Lower lobe of right lung (tissue), 2 donors: ENCODE measurements around the gene MED6. TPM values are rescaled to one million over a fixed set of nuclear protein-coding genes. Genes with fewer than 3 reads are reported as not detected.
A peak's percentile ranks its signal among the peaks of the same experiment; 100 is the strongest.

Source experiments
- ATAC-seq, 2 donors: fragments of 200-7000 bp; cut with Tn5 transposase; one replicate each; pipeline ENCODE4 v1.9.1; 2020 to 2022; ENCODE audit warnings: mild to moderate bottlenecking in 2 of 2, moderate library complexity in 2 of 2
- DNase-seq: peaks from one replicate; pipeline ENCODE4 v3.0.0-alpha.2; 2020
- H3K27ac ChIP-seq: fragments of 200-600 bp; one replicate; pipeline ENCODE4 v1.8.0; 2022
- H3K27me3 ChIP-seq: fragments of 200-600 bp; one replicate; pipeline ENCODE4 v1.8.0; 2022; ENCODE audit warnings: low read depth
- H3K36me3 ChIP-seq: fragments of 200-600 bp; one replicate; pipeline ENCODE4 v1.8.0; 2022; ENCODE audit warnings: mild to moderate bottlenecking
- H3K4me1 ChIP-seq: fragments of 200-600 bp; one replicate; pipeline ENCODE4 v1.8.0; 2022
- H3K4me3 ChIP-seq: fragments of 200-600 bp; one replicate; pipeline ENCODE4 v1.8.0; 2022; ENCODE audit warnings: mild to moderate bottlenecking
- H3K9me3 ChIP-seq: fragments of 200-600 bp; one replicate; pipeline ENCODE4 v1.8.0; 2022
- intact Hi-C: fragments of 100-400 bp; cut with DNase I; formaldehyde crosslinking; loops from one replicate; pipeline ENCODE4 v1.11.0; 2022
- total RNA-seq: library from RNA; stranded (reverse); fragmentation: NEBNext Ultra II Directional; extraction: Animal tissue kit (Norgen Biotek cat#: 25700); gene quantifications from one replicate; pipeline ENCODE4 v1.2.1, GENCODE V29; 2021
- TF ChIP-seq, protein P1 (sequence below): fragments of 200-600 bp; IDR thresholded peaks from one replicate; pipeline ENCODE4 v1.8.0; 2022; ENCODE audit warnings: antibody characterized with exemption, mild to moderate bottlenecking
- donor health status: DM: no; HTN: yes; CAD: no; lungs with severe emphysema.

The MED6 gene
- total RNA-seq, 1 donor from 2014 or later, result 28.8 TPM

- TF ChIP-seq, protein P1, sequence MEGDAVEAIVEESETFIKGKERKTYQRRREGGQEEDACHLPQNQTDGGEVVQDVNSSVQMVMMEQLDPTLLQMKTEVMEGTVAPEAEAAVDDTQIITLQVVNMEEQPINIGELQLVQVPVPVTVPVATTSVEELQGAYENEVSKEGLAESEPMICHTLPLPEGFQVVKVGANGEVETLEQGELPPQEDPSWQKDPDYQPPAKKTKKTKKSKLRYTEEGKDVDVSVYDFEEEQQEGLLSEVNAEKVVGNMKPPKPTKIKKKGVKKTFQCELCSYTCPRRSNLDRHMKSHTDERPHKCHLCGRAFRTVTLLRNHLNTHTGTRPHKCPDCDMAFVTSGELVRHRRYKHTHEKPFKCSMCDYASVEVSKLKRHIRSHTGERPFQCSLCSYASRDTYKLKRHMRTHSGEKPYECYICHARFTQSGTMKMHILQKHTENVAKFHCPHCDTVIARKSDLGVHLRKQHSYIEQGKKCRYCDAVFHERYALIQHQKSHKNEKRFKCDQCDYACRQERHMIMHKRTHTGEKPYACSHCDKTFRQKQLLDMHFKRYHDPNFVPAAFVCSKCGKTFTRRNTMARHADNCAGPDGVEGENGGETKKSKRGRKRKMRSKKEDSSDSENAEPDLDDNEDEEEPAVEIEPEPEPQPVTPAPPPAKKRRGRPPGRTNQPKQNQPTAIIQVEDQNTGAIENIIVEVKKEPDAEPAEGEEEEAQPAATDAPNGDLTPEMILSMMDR, result no peak
- Histone ChIP-seq H3K9me3 (no peaks in the 10 kb centered on the region), H3K36me3 (no peaks in the 10 kb centered on the region), H3K27me3 (peaks cover 11% of the 10 kb centered on the region), H3K4me3 (peak overlapping the region; percentile 85), H3K27ac (no peak overlapping the region), H3K4me1 (peaks cover 23% of the 10 kb centered on the region)
- ATAC-seq (no peak), DNase-seq (no peak)
- intact Hi-C loops, result no loop called here
Measured at GRCh38 chr14:70643967-70644366, 43.5 kb upstream of the MED6 start.

DNA sequence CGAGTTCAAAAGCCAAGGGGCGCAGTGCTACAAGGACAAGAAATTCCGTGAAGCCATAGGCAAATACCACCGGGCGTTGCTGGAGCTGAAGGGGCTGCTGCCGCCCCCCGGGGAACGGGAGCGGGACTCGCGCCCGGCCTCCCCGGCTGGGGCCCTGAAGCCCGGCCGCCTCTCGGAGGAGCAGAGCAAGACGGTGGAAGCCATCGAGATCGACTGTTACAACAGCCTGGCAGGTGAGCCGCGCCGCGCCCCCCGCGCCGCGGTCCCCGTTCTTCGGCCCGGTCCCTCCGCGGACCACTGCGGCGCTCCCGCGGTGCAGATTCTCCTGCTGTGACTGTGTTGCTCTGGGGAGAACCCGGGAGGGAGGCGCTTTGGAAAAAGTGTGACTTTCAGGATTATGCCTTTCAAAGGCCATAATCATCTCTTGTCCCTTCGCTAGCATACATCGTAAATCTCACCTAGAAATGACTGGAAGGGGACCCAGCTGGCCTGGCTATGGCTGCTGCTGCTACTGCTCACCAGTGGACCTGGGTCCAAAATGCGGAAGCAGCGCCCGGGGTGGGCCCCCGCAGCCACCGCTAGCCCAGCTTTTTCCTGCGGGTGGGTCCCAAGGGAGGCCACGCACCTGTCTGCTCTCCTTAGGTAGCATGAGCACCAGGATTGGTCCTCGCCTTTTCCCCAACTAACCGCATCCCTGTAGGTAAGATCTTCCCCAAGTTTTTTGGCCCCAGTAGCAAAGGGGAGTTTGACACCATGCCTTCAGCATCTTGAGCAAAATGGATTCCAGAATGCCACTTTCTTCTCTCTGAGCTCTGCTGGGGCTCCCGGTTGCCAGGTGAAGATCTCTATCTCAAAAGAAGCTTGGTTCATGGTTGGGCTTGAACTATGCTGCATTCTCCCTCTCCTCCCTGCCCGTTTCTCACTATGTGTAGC, 42.1 kb upstream of the MED6 start:
- intact Hi-C loops, result no loop called here
- H3K4me3 ChIP-seq, result peak overlapping the region; percentile 85
- no peaks in the 10 kb centered on the region for H3K9me3 ChIP-seq
- no peaks in the 10 kb centered on the region for H3K36me3 ChIP-seq
- ATAC-seq (peak; percentile 27 to 43), DNase-seq (no peak)
- H3K4me1 ChIP-seq, result peaks cover 23% of the 10 kb centered on the region
- TF ChIP-seq, protein P1, result no peak
- H3K27ac ChIP-seq, result peak overlapping the region; percentile 64
- H3K27me3 ChIP-seq, result peaks cover 11% of the 10 kb centered on the region

DNA sequence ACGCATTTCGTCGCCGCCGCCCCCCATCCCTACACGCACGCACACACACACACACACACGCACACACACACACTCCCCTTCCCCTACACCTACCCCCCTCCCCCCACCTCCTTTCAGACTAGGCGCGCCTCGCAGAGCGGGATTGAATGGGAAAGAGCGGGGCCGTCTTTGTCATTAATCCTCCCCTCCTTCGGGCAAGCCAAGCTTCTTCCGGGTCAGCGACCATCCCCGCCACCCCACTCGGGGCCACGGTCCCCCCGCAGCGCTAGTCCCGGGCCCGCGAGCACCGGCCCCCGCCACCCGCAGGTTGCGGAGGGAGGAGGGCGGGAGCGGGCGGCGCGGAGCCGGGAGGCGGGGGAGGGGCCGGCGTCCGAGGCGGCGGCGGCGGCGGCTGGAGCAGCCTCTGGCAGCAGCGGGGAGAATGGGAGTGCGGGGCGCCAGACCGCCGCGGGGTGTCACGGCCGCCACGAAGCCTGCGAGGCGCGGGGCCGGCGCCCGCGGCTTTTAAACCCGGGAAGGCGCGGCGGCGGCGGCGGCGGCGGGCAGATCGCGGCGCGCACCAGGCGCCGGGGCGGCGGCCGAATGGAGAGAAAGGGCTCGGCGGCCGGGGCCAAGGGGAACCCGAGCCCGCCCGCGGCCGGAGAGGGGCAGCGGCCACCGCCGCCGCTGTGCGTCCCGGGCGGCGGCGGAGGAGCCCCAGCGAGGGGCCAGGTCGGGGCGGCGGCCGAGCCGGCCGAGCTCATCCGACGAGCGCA, 41.3 kb upstream of the MED6 start, which contains the start of gene TTC9:
TSS of gene TTC9 (plus strand) at position 369 of the 755 bp plus-strand sequence. CDS start at position 583, 214 bp downstream.
- intact Hi-C loops, result no loop called here
- H3K4me1 ChIP-seq, result peaks cover 23% of the 10 kb centered on the region
- H3K27me3 ChIP-seq, result peaks cover 11% of the 10 kb centered on the region
- H3K4me3 ChIP-seq, result peak within 1 kb of the TSS; percentile 85
- no peaks in the 10 kb centered on the region for H3K9me3 ChIP-seq
- TF ChIP-seq, protein P1, result no peak
- H3K27ac ChIP-seq, result peak within 1 kb of the TSS; percentile 64
- no peaks in the 10 kb centered on the region for H3K36me3 ChIP-seq
- ATAC-seq (peak; percentile 78 to 87), DNase-seq (peak; percentile 50)

- H3K27ac ChIP-seq, result peak overlapping the region; percentile 11
- peak; percentile 65 for DNase-seq
- H3K9me3 ChIP-seq, result no peaks in the 10 kb centered on the region
- intact Hi-C loops, result no loop called here
- TF ChIP-seq, protein P1, result no peak
- ATAC-seq, result peak; percentile 76 to 80
- H3K27me3 ChIP-seq, result peaks cover 11% of the 10 kb centered on the region
- H3K36me3 ChIP-seq, result no peaks in the 10 kb centered on the region
- H3K4me1 ChIP-seq, result peaks cover 23% of the 10 kb centered on the region
- peak overlapping the region; percentile 85 for H3K4me3 ChIP-seq
Measured at GRCh38 chr14:70640938-70641547, 40.6 kb upstream of the MED6 start.

DNA sequence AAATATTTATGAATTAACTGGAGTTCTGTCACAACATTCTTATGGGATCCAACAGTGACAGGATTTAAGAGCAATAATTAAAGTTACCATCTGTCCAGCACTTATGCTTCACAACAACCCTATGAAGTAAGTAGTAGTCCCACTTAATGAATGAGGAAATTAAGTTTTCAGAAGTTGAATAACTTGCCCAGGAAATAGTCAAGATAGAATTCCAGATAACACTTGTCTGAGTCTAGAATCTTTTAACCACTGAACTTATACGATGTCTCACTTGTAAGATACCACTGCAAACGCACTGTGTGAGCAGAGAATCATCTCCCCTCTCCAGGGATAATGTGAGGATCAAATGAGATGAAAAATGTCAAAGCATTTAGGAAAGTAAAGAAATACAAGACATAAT, 38.0 kb upstream of the MED6 start:
- Histone ChIP-seq H3K27ac (no peak overlapping the region), H3K27me3 (peaks cover 11% of the 10 kb centered on the region), H3K4me3 (no peak overlapping the region), H3K9me3 (no peaks in the 10 kb centered on the region), H3K4me1 (peaks cover 15% of the 10 kb centered on the region), H3K36me3 (no peaks in the 10 kb centered on the region)
- no peak for ATAC-seq
- intact Hi-C loops, result no loop called here
- TF ChIP-seq, protein P1, result no peak
- no peak for DNase-seq
